Fibroblast of lung (primary cell): ENCODE results near the gene SFXN3. TPM values are rescaled to one million over a fixed set of nuclear protein-coding genes. Genes with fewer than 3 reads are reported as not detected.
A peak's percentile ranks its signal among the peaks of the same experiment; 100 is the strongest.

Source experiments
- DNase-seq, 2 donors: peaks; one replicate each; pipeline versions ENCODE4 v3.0.0 to v3.0.0-alpha.2; 2010; ENCODE audit warnings: low read depth in 2 of 2
- H2AFZ ChIP-seq: 2 replicates; pipeline ENCODE4 v1.5.1; 2012; ENCODE audit warnings: low read length, control low read depth, inconsistent platforms
- H3K27ac ChIP-seq: 2 replicates; pipeline ENCODE4 v1.5.1; 2011; ENCODE audit warnings: low read length, control low read depth; ENCODE audit not compliant: insufficient read depth
- H3K27me3 ChIP-seq: 2 replicates; pipeline ENCODE4 v1.5.1; 2011; ENCODE audit warnings: mild to moderate bottlenecking, low read length; ENCODE audit not compliant: control insufficient read depth, insufficient read depth
- H3K36me3 ChIP-seq: 2 replicates; pipeline ENCODE4 v1.5.1; 2011; ENCODE audit warnings: low read length; ENCODE audit not compliant: control insufficient read depth, insufficient read depth
- H3K4me1 ChIP-seq: 2 replicates; pipeline ENCODE4 v1.5.1; 2011; ENCODE audit warnings: low read length; ENCODE audit not compliant: control insufficient read depth, insufficient read depth; ENCODE audit errors: extremely low read depth
- H3K4me2 ChIP-seq: 2 replicates; pipeline ENCODE4 v1.5.1; 2011; ENCODE audit warnings: low read length, control low read depth; ENCODE audit not compliant: insufficient read depth; ENCODE audit errors: extremely low read depth
- H3K4me3 ChIP-seq, 4 experiments: fragments of 200-600 bp in 1 of 4; sonication (generic) in 1 of 4; replicated peaks in 1 of 4; 2 replicates each; pipeline ENCODE4 v1.5.1; 2011 to 2016; ENCODE audit warnings: low read length in 4 of 4, low read depth in 3 of 4, mild to moderate bottlenecking in 3 of 4, control low read depth in 2 of 4, inconsistent platforms in 1 of 4, mixed read lengths in 1 of 4; ENCODE audit not compliant: insufficient read depth in 1 of 4; ENCODE audit errors: control extremely low read depth in 1 of 4
- H3K79me2 ChIP-seq: 2 replicates; pipeline ENCODE4 v1.5.1; 2012; ENCODE audit warnings: mild to moderate bottlenecking, low read length, inconsistent platforms; ENCODE audit not compliant: control insufficient read depth, insufficient read depth
- H3K9ac ChIP-seq: 2 replicates; pipeline ENCODE4 v1.5.1; 2011; ENCODE audit warnings: mild to moderate bottlenecking, low read length, control low read depth; ENCODE audit not compliant: insufficient read depth
- H3K9me3 ChIP-seq: 2 replicates; pipeline ENCODE4 v1.5.1; 2012; ENCODE audit warnings: low read depth, low read length; ENCODE audit not compliant: control insufficient read depth, insufficient read depth
- H4K20me1 ChIP-seq: 2 replicates; pipeline ENCODE4 v1.5.1; 2011; ENCODE audit warnings: low read length; ENCODE audit not compliant: control insufficient read depth, insufficient read depth; ENCODE audit errors: extremely low read depth
- CTCF ChIP-seq, 2 donors: IDR thresholded peaks in 1 of 2; conservative IDR thresholded peaks in 1 of 2; 1 replicate in 1 of 2; 2 replicates in 1 of 2; pipeline ENCODE4 v1.5.1; 2011 to 2012; ENCODE audit warnings: low read length in 2 of 2, control low read depth in 1 of 2, inconsistent platforms in 1 of 2, low read depth in 1 of 2, mild to moderate bottlenecking in 1 of 2
- EZH2 ChIP-seq: IDR thresholded peaks from 2 replicates; pipeline ENCODE4 v1.5.1; 2012; ENCODE audit warnings: low read length, control low read depth, mild to moderate bottlenecking; ENCODE audit errors: missing control alignments
- polyA plus RNA-seq, 2 donors: library from polyadenylated mRNA; depleted of rRNA in 1 of 2; stranded (reverse) in 1 of 2; unstranded in 1 of 2; fragments of >200 nt; gene quantifications; 2 replicates each; pipeline ENCODE4 v1.2.1, GENCODE V29; 2011 to 2012; ENCODE audit warnings: missing spikeins in 1 of 2
- total RNA-seq: library from RNA; depleted of rRNA; stranded (reverse); fragments of >200 nt; gene quantifications from 2 replicates; pipeline ENCODE4 v1.2.1, GENCODE V29; 2014

Gene SFXN3
- total and polyA plus RNA-seq, 2 donors (not counting 1 experiment from before 2014, with no cell fraction given), result 55.0 to 79.3 TPM

GRCh38 chr10:100995181-100995580 is 35.9 kb upstream of the SFXN3 start:
- Histone ChIP-seq H3K4me3 (no peak overlapping the region), H3K27ac (no peak overlapping the region), H3K36me3 (peaks cover 12% of the 10 kb centered on the region), H4K20me1 (no peaks in the 10 kb centered on the region), H3K4me1 (peaks cover 10% of the 10 kb centered on the region), H3K9ac (no peak overlapping the region), H3K9me3 (no peaks in the 10 kb centered on the region), H3K79me2 (peaks cover 8% of the 10 kb centered on the region), H2AFZ (no peak overlapping the region), H3K4me2 (no peak overlapping the region), H3K27me3 (no peaks in the 10 kb centered on the region)
- no peak for DNase-seq
- TF ChIP-seq EZH2 (no peak), CTCF (conservative IDR thresholded peaks at IDR 0.05 in 1 of 2, IDR thresholded peaks at IDR 0.05 in 1 of 2; ENCODE audit: low read depth in 1 of 2, low read length in 2 of 2) (no peak)

GRCh38 chr10:100996678-100997359 is 34.2 kb upstream of the SFXN3 start:
- peak overlapping the region; percentile 96 for H3K27ac ChIP-seq
- TF ChIP-seq EZH2 (no peak), CTCF (conservative IDR thresholded peaks at IDR 0.05 in 1 of 2, IDR thresholded peaks at IDR 0.05 in 1 of 2; ENCODE audit: low read depth in 1 of 2, low read length in 2 of 2) (no peak)
- no peaks in the 10 kb centered on the region for H4K20me1 ChIP-seq
- H3K9me3 ChIP-seq, result no peaks in the 10 kb centered on the region
- peak overlapping the region; percentile 60 for H2AFZ ChIP-seq
- H3K36me3 ChIP-seq, result peaks cover 6% of the 10 kb centered on the region
- H3K4me3 ChIP-seq, result peak overlapping the region; percentile 73 to 98 (median 84)
- H3K4me2 ChIP-seq, result peak overlapping the region; percentile 99
- H3K79me2 ChIP-seq, result peaks cover 19% of the 10 kb centered on the region
- peaks cover 19% of the 10 kb centered on the region for H3K4me1 ChIP-seq
- no peak for DNase-seq
- no peaks in the 10 kb centered on the region for H3K27me3 ChIP-seq
- peak overlapping the region; percentile 95 for H3K9ac ChIP-seq

DNA sequence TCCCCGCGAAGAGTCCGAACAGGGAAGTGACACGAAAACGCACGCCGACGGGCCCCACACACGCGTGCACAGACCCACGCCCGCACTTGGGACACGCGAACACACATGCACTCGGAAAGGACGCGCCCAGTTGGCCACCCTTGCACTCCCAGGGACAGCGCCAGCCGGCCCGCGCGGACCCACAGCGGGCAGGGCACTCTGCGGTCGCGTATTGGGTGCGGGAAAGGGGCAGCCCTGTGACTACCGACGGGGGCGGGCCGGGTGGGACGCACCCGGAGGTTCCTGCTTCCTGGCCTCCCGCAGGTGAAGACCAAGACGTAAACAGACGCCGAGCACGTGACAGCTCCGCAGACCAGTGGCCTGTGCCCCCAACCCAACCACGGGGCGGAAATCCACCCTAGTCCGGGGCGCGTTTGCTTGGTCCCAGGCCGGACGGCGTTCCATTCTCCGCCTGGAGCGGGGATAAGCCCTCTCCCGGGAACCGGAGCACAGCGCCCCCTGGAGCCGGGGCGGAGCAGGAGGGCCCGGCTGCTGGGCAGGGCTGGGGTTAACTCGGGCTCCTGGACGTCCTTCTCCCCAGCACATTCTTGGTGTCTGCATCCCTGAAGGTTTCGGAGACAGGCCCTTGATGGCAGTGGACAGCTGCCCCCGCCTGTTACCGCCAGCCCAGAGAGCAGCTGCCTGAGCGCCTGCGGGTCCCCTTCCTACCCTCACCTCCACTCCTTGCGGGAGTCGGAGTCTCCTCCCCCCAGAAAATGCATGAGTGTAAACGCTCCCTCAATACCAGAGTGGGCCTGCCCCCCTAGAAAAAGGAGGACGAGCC is 33.5 kb upstream of the SFXN3 start:
- H3K36me3 ChIP-seq, result peaks cover 10% of the 10 kb centered on the region
- TF ChIP-seq CTCF (conservative IDR thresholded peaks at IDR 0.05 in 1 of 2, IDR thresholded peaks at IDR 0.05 in 1 of 2; ENCODE audit: low read depth in 1 of 2, low read length in 2 of 2) (peak; percentile 73 to 81), EZH2 (no peak)
- H2AFZ ChIP-seq, result peak overlapping the region; percentile 60
- no peaks in the 10 kb centered on the region for H3K27me3 ChIP-seq
- no peaks in the 10 kb centered on the region for H4K20me1 ChIP-seq
- peak; percentile 57 to 80 for DNase-seq
- H3K9me3 ChIP-seq, result no peaks in the 10 kb centered on the region
- H3K4me3 ChIP-seq, result peak overlapping the region; percentile 73 to 98 (median 84)
- H3K9ac ChIP-seq, result peak overlapping the region; percentile 95
- H3K4me2 ChIP-seq, result peak overlapping the region; percentile 99
- peaks cover 27% of the 10 kb centered on the region for H3K79me2 ChIP-seq
- peaks cover 26% of the 10 kb centered on the region for H3K4me1 ChIP-seq
- H3K27ac ChIP-seq, result peak overlapping the region; percentile 96
